Osteocyte (in vitro differentiated cells): ENCODE measurements around the gene EMP2. TPM values are rescaled to one million over a fixed set of nuclear protein-coding genes. Genes with fewer than 3 reads are reported as not detected.

Experiments
- DNase-seq: peaks from one replicate; pipeline ENCODE4 v3.0.0; 2021; ENCODE audit warnings: mixed read lengths; ENCODE audit not compliant: unreplicated experiment; ENCODE audit errors: extremely low spot score
- H3K27ac Mint-ChIP-seq: one replicate; pipeline ENCODE4 v1.8.0; 2021; ENCODE audit warnings: mild to moderate bottlenecking, mixed read lengths; ENCODE audit not compliant: unreplicated experiment
- H3K27me3 Mint-ChIP-seq: one replicate; pipeline ENCODE4 v1.8.0; 2021; ENCODE audit warnings: mixed read lengths; ENCODE audit not compliant: unreplicated experiment
- H3K36me3 Mint-ChIP-seq: one replicate; pipeline ENCODE4 v1.8.0; 2021; ENCODE audit warnings: mixed read lengths; ENCODE audit not compliant: unreplicated experiment
- H3K4me1 Mint-ChIP-seq: one replicate; pipeline ENCODE4 v1.8.0; 2021; ENCODE audit warnings: mixed read lengths; ENCODE audit not compliant: unreplicated experiment
- H3K4me3 Mint-ChIP-seq: one replicate; pipeline ENCODE4 v1.8.0; 2021; ENCODE audit warnings: mild to moderate bottlenecking, moderate library complexity, mixed read lengths; ENCODE audit not compliant: unreplicated experiment
- H3K9me3 Mint-ChIP-seq: one replicate; pipeline ENCODE4 v1.8.0; 2021; ENCODE audit warnings: mixed read lengths; ENCODE audit not compliant: unreplicated experiment
- total RNA-seq: library from RNA; stranded (reverse); gene quantifications from 2 replicates; pipeline ENCODE4 v1.2.1, GENCODE V29; 2021
- TF ChIP-seq, protein P1 (sequence below): fragments of 200-600 bp; sonication (generic); IDR thresholded peaks from 2 replicates; pipeline ENCODE4 v1.5.0; 2021; ENCODE audit warnings: antibody characterized with exemption, mild to moderate bottlenecking, moderate library complexity

EMP2 gene
- total RNA-seq, 1 donor from 2014 or later = 5.9 TPM

DNA sequence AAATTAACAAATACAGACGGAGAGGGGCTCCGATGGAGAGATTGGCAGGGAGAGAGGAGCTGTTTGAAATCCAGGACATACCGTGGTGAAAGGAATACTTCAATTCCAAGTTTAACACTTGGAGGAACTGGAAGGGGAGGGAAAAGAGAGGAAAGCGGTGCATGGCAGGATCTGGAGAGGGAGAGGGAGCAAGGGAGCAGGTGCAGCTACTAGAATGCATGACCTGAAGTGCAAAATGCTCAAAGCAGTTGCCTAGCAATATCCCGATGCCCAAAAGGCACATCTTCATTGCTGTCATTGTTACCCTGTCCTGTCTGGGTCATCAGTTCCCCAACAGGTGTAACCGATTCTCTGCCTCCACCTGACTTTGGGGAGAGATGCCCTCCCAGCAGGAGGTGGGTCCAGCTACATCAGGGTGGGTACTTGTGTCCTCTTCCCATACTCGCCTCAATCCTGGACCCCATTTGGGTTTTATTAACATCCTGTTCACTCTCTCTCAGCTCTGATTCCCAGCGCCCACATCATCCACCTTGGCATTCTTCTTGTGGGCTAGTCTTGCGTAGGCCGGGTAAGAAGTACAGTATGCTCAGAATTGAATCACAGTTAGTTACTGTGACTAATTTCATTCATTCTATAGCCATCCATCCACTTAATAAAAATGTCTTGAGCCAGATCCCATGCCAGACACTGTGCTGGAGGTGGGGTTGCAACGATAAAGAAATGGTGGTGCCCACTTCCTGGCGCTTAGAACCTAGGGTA is 37.4 kb upstream of the EMP2 start:
- no peaks in the 10 kb centered on the region for H3K9me3 Mint-ChIP-seq
- no peak for DNase-seq
- no peak overlapping the region for H3K4me3 Mint-ChIP-seq
- peaks cover 19% of the 10 kb centered on the region for H3K27me3 Mint-ChIP-seq
- no peaks in the 10 kb centered on the region for H3K36me3 Mint-ChIP-seq
- H3K27ac Mint-ChIP-seq = no peak overlapping the region
- H3K4me1 Mint-ChIP-seq = peaks cover 3% of the 10 kb centered on the region
- TF ChIP-seq, protein P1, sequence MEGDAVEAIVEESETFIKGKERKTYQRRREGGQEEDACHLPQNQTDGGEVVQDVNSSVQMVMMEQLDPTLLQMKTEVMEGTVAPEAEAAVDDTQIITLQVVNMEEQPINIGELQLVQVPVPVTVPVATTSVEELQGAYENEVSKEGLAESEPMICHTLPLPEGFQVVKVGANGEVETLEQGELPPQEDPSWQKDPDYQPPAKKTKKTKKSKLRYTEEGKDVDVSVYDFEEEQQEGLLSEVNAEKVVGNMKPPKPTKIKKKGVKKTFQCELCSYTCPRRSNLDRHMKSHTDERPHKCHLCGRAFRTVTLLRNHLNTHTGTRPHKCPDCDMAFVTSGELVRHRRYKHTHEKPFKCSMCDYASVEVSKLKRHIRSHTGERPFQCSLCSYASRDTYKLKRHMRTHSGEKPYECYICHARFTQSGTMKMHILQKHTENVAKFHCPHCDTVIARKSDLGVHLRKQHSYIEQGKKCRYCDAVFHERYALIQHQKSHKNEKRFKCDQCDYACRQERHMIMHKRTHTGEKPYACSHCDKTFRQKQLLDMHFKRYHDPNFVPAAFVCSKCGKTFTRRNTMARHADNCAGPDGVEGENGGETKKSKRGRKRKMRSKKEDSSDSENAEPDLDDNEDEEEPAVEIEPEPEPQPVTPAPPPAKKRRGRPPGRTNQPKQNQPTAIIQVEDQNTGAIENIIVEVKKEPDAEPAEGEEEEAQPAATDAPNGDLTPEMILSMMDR = no peak

DNA sequence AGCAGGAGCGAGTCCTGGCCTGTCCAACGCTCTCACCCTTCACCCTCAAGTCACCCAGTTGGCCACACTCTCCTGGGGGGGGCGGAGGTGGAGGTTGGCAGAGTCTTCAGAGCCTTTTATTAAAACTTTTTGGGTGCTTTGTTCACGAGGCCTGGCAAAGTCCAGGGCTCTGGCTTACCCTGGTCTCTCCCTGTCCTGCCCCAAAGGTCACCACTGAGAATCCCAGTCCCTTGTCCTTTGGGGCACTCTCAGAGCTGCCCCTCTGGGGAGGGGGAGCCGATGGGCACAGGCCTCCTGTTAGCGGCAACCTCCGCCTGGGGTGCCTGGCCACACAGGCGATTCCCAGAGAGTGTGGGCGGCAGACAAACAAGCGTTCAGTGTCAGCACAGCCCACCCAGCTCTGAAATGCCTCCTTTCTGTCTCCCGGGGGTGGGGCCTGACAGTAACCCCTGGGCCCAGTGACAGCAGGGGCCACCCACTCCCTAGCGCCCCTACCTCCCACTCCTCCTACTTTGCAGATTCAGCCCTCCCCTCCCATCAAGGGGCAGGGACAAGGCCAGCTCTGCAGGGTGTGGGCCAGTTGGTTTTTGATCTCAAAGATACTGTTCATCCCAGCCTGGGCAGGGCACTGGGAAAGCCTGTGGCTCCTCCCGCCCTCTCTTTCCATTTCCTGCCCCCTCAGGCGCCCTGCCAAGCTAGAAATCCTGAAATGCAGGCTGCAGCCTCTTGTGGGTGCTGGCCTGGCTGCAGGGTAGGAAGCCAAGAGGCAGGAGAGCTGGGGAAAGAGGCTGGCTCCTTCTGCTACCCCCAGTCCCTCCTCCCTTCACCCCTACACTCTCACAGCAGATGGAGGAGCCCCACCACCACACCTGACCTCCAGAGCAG is 36.6 kb upstream of the EMP2 start:
- TF ChIP-seq, protein P1 = no peak
- H3K4me3 Mint-ChIP-seq = no peak overlapping the region
- DNase-seq = no peak
- no peaks in the 10 kb centered on the region for H3K36me3 Mint-ChIP-seq
- no peaks in the 10 kb centered on the region for H3K9me3 Mint-ChIP-seq
- peaks cover 3% of the 10 kb centered on the region for H3K4me1 Mint-ChIP-seq
- peaks cover 19% of the 10 kb centered on the region for H3K27me3 Mint-ChIP-seq
- H3K27ac Mint-ChIP-seq = no peak overlapping the region

GRCh38 chr16:10616419-10616755 is 36.0 kb upstream of the EMP2 start:
- peaks cover 3% of the 10 kb centered on the region for H3K4me1 Mint-ChIP-seq
- H3K9me3 Mint-ChIP-seq = no peaks in the 10 kb centered on the region
- H3K36me3 Mint-ChIP-seq = no peaks in the 10 kb centered on the region
- no peak overlapping the region for H3K4me3 Mint-ChIP-seq
- H3K27ac Mint-ChIP-seq = no peak overlapping the region
- no peak for DNase-seq
- TF ChIP-seq, protein P1 = no peak
- H3K27me3 Mint-ChIP-seq = peaks cover 19% of the 10 kb centered on the region

DNA sequence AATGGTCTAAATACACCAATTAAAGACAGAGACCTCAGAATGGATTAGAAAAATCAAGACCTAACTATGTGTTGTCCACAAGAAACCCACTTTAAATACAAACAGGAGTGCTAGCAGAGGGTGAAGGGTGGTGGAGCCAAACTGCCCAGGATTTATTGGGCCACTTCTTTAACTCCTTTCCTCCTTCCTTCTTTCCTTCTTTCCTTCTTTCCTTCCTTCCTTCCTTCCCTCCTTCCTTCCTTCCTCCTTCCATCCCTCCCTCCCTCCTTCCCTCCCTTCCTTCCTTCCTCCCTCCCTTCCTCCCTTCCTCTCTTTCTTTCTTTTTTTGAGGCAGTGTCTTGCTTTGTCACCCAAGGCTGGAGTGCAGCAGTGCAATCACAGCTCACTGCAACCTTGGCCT is 34.3 kb upstream of the EMP2 start:
- H3K36me3 Mint-ChIP-seq = no peaks in the 10 kb centered on the region
- H3K27ac Mint-ChIP-seq = no peak overlapping the region
- H3K4me3 Mint-ChIP-seq = no peak overlapping the region
- H3K9me3 Mint-ChIP-seq = no peaks in the 10 kb centered on the region
- H3K27me3 Mint-ChIP-seq = peaks cover 16% of the 10 kb centered on the region
- DNase-seq = no peak
- H3K4me1 Mint-ChIP-seq = peaks cover 3% of the 10 kb centered on the region
- TF ChIP-seq, protein P1 = no peak

- peaks cover 15% of the 10 kb centered on the region for H3K27me3 Mint-ChIP-seq
- no peak overlapping the region for H3K27ac Mint-ChIP-seq
- peaks cover 3% of the 10 kb centered on the region for H3K4me1 Mint-ChIP-seq
- DNase-seq = no peak
- no peaks in the 10 kb centered on the region for H3K9me3 Mint-ChIP-seq
- TF ChIP-seq, protein P1 = no peak
- H3K4me3 Mint-ChIP-seq = no peak overlapping the region
- H3K36me3 Mint-ChIP-seq = no peaks in the 10 kb centered on the region
Observed at GRCh38 chr16:10613785-10614485, 33.5 kb upstream of the EMP2 start.
